ENCODE data around the gene FBLIM1. TPM values are rescaled to one million over a fixed set of nuclear protein-coding genes. Genes with fewer than 3 reads are reported as not detected.
A peak's percentile ranks its signal among the peaks of the same experiment; 100 is the strongest.

Gene FBLIM1, protein sequence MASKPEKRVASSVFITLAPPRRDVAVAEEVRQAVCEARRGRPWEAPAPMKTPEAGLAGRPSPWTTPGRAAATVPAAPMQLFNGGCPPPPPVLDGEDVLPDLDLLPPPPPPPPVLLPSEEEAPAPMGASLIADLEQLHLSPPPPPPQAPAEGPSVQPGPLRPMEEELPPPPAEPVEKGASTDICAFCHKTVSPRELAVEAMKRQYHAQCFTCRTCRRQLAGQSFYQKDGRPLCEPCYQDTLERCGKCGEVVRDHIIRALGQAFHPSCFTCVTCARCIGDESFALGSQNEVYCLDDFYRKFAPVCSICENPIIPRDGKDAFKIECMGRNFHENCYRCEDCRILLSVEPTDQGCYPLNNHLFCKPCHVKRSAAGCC
- total RNA-seq: not detected
- polyA plus RNA-seq: under 1 TPM in 1 of 4 donors, not detected in 3; 0.06 TPM

DNA sequence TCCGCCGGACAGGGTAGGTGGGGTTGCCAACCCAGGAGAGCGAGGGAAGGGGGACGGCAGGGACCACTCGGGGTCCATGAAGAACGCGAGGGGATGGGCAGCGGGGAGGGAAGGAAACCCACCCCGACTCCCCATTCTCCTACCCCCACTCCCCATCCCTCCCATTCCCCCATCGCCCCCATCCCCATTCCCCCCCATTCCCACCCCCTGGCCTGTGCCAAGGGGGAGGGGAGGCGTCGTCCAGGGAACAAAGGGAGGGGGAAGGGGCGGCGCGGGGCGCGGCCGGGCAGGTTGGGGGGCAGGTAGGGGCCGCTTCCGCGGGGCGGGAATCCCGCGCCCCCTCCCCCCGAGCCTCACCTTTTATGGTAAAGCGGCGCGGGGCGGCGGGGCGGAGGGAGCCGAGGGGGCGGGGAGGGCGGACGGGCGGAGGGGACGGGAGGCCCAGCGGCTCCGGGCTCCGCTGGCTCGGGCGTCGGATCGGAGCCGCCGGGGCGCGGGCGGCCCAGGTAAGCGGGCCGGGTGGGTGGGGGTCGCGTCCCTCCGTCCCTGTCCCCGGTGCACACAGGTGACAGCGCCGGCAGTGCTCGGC is at the start of gene FBLIM1:
Gene FBLIM1, plus strand, starts transcription at position 453 of the 589 bp plus-strand sequence. CDS start 6,189 bp downstream, outside the sequence.
- Histone ChIP-seq H3K27ac (ENCODE audit: insufficient read depth, low read length, poor library complexity, severe bottlenecking) (no peak within 1 kb of the TSS), H3K4me3 (ENCODE audit: low read depth, low read length) (no peak within 1 kb of the TSS), H3K27me3 (ENCODE audit: control insufficient read depth, insufficient read depth, low read length) (peaks cover 6% of the 10 kb centered on the region), H3K4me1 (ENCODE audit: control insufficient read depth, insufficient read depth, low read length, poor library complexity, severe bottlenecking) (peaks cover 14% of the 10 kb centered on the region), H3K36me3 (ENCODE audit: control insufficient read depth, insufficient read depth, low read length) (no peaks in the 10 kb centered on the region), H3K9me3 (ENCODE audit: control insufficient read depth in 2 of 2, low read length in 2 of 2) (no peaks in the 10 kb centered on the region)
- ATAC-seq (ENCODE audit: low read depth in 2 of 2) (no peak), DNase-seq (no peak)
- Mint-ChIP-seq H3K36me3 (no peaks in the 10 kb centered on the region), H3K27me3 (peaks cover 56% of the 10 kb centered on the region), H3K27ac (no peak within 1 kb of the TSS), H3K4me3 (peak within 1 kb of the TSS in 3 of 4 donors; percentile 61 to 70 (median 70)), H3K9me3 (peaks cover 0 to 1% (median 0%) of the 10 kb centered on the region in 7 donors), H3K4me1 (peaks cover 0 to 19% (median 10%) of the 10 kb centered on the region in 4 donors)

DNA sequence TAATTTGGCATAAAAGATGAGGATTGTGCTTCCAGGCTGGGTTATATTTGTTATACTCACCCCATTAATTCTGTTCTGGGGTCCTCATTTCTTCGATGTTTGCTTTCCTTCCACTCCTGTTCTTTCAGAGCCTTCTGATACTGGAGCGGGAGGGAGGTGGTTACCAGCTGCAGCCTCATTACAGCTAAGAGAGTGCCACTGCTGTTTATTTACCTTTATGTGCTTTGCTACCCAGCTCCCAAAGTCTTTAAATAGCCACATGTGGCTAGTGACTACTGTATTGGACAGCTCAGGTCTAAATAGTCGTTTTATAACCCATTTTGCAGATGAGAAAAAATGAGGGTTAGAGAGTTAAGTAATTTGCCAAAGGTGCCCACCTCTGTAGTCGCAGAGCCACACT is 49.4 kb upstream of the FBLIM1 start:
- DNase-seq: no peak
- Mint-ChIP-seq H3K4me3 (no peak overlapping the region), H3K27me3 (no peaks in the 10 kb centered on the region), H3K4me1 (peaks cover 0 to 29% (median 5%) of the 10 kb centered on the region in 4 donors), H3K9me3 (peaks cover 0 to 1% (median 0%) of the 10 kb centered on the region in 7 donors), H3K27ac (no peak overlapping the region), H3K36me3 (peaks cover 9% of the 10 kb centered on the region)
- H3K27ac ChIP-seq (ENCODE audit: insufficient read depth, low read length, poor library complexity, severe bottlenecking): no peak overlapping the region
- no peak for ATAC-seq (ENCODE audit: low read depth in 2 of 2)
- H3K4me1 ChIP-seq (ENCODE audit: control insufficient read depth, insufficient read depth, low read length, poor library complexity, severe bottlenecking): no peaks in the 10 kb centered on the region
- H3K4me3 ChIP-seq (ENCODE audit: low read depth, low read length): no peak overlapping the region
- H3K9me3 ChIP-seq (ENCODE audit: control insufficient read depth in 2 of 2, low read length in 2 of 2): no peaks in the 10 kb centered on the region
- H3K36me3 ChIP-seq (ENCODE audit: control insufficient read depth, insufficient read depth, low read length): peaks cover 3% of the 10 kb centered on the region
- no peaks in the 10 kb centered on the region for H3K27me3 ChIP-seq (ENCODE audit: control insufficient read depth, insufficient read depth, low read length)

DNA sequence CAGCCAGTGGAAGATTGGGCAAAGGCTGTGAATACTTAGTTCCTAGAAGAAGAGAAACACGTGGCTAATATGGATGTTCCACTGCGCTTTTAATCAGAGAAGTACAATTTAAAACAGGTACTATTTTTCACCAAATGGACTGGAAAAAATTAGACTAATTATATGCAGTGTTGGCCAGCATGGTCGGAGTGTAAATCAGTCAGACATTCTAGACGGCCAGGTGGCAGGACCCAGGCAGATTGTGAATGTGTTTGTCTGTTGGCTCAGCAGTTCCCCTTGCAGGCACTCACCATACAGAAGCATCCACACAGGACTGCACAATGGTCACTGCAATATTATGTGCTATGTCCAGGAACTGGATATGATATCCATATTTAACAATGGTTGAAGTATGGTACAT is 46.4 kb upstream of the FBLIM1 start:
- ATAC-seq (ENCODE audit: low read depth in 2 of 2): no peak
- Mint-ChIP-seq H3K9me3 (peaks cover 0 to 1% (median 0%) of the 10 kb centered on the region in 7 donors), H3K4me1 (peaks cover 0 to 14% (median 2%) of the 10 kb centered on the region in 4 donors), H3K27ac (peak overlapping the region in 1 of 3 donors; percentile 15), H3K36me3 (peaks cover 5% of the 10 kb centered on the region), H3K27me3 (no peaks in the 10 kb centered on the region), H3K4me3 (no peak overlapping the region)
- DNase-seq: no peak
- no peaks in the 10 kb centered on the region for H3K27me3 ChIP-seq (ENCODE audit: control insufficient read depth, insufficient read depth, low read length)
- H3K4me3 ChIP-seq (ENCODE audit: low read depth, low read length): no peak overlapping the region
- no peaks in the 10 kb centered on the region for H3K9me3 ChIP-seq (ENCODE audit: control insufficient read depth in 2 of 2, low read length in 2 of 2)
- no peaks in the 10 kb centered on the region for H3K4me1 ChIP-seq (ENCODE audit: control insufficient read depth, insufficient read depth, low read length, poor library complexity, severe bottlenecking)
- peaks cover 21% of the 10 kb centered on the region for H3K36me3 ChIP-seq (ENCODE audit: control insufficient read depth, insufficient read depth, low read length)
- H3K27ac ChIP-seq (ENCODE audit: insufficient read depth, low read length, poor library complexity, severe bottlenecking): no peak overlapping the region

DNA sequence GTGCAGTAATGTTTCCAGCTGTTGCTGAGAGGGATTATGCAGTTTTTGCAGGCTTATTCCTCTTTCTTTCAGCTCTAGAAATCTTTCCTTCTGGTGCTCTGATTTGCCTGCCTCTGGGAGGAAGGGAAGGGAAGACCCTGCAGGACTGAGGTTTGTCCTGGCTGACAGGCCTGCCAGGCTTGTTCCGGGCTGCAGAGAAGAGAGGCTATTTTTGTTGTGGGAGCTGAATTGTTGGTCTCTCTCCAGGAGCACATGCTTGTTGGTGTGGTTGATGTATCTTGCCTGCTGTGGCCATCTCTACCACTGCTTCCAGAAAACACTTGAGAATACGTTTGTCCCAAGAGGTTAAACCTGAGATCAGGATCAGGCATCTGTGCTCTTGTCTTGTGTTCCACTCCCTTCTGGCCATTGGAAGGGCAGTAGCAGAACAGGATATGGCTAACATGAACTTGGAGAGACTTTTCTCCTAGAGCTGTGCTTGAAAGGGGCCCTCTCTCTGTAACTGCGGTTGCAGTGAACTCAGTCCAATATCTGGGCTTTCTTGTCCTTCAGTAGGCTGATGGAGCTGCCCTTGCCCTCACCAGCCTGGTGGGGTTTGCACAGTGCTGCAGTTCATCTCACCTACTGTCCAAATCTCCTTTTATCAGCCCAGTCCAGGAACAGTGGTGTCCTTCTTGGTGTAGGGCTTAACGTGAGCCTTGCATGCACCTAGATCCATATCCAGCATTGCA is 44.0 kb upstream of the FBLIM1 start:
- peaks cover 44% of the 10 kb centered on the region for H3K36me3 ChIP-seq (ENCODE audit: control insufficient read depth, insufficient read depth, low read length)

DNA sequence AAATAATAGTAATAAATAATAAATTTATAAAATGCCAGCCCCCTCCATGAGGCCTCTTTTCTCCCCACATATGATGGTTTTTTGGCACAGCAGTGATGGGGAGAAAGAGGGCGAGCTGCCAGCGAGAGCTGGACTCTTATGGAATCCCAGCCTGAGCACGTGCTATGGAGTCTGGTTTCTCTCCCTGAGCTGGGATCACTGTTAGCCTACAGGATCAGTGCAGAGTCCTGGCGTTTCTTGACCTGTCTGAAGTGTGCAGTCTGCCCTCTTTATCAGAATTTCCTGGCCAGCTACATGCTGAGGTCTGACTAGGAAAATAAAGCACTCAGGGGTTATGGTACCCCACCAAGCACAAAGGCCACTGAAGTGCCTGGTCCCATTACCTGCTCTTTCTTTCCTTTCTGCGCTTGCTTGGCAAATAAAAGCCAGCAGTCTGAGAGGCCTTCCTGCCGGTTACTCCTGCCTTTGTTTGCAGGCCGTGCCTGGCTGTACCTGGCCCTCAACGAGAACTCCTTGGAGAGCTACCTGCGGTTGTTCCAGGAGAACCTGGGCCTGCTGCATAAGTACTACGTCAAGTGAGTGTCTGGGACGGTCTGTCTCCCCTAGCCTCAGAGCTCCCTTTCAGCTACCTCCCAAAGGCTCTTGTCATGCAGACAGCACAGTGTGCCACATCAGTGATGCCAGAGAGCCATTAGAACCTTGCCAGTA is 41.0 kb upstream of the FBLIM1 start:
- no peak overlapping the region for H3K4me3 Mint-ChIP-seq
- no peak for ATAC-seq (ENCODE audit: low read depth in 2 of 2)
- peaks cover 15% of the 10 kb centered on the region for H3K36me3 Mint-ChIP-seq
- Histone ChIP-seq H3K9me3 (ENCODE audit: control insufficient read depth in 2 of 2, low read length in 2 of 2) (no peaks in the 10 kb centered on the region), H3K4me3 (ENCODE audit: low read depth, low read length) (no peak overlapping the region), H3K27me3 (ENCODE audit: control insufficient read depth, insufficient read depth, low read length) (no peaks in the 10 kb centered on the region), H3K4me1 (ENCODE audit: control insufficient read depth, insufficient read depth, low read length, poor library complexity, severe bottlenecking) (no peaks in the 10 kb centered on the region), H3K36me3 (ENCODE audit: control insufficient read depth, insufficient read depth, low read length) (peaks cover 66% of the 10 kb centered on the region), H3K27ac (ENCODE audit: insufficient read depth, low read length, poor library complexity, severe bottlenecking) (no peak overlapping the region)
- no peak overlapping the region for H3K27ac Mint-ChIP-seq
- no peak for DNase-seq
- H3K9me3 Mint-ChIP-seq: no peaks in the 10 kb centered on the region
- H3K27me3 Mint-ChIP-seq: no peaks in the 10 kb centered on the region
- peaks cover 0 to 4% (median 0%) of the 10 kb centered on the region in 4 donors for H3K4me1 Mint-ChIP-seq

More for the DNA sequence above, 44.0 kb upstream of the FBLIM1 start:
- H3K4me1 Mint-ChIP-seq: peaks cover 0 to 13% (median 1%) of the 10 kb centered on the region in 4 donors
- Histone ChIP-seq H3K27me3 (ENCODE audit: control insufficient read depth, insufficient read depth, low read length) (no peaks in the 10 kb centered on the region), H3K4me1 (ENCODE audit: control insufficient read depth, insufficient read depth, low read length, poor library complexity, severe bottlenecking) (no peaks in the 10 kb centered on the region), H3K4me3 (ENCODE audit: low read depth, low read length) (no peak overlapping the region), H3K27ac (ENCODE audit: insufficient read depth, low read length, poor library complexity, severe bottlenecking) (no peak overlapping the region), H3K9me3 (ENCODE audit: control insufficient read depth in 2 of 2, low read length in 2 of 2) (no peaks in the 10 kb centered on the region)
- no peak overlapping the region for H3K4me3 Mint-ChIP-seq
- DNase-seq (no peak), ATAC-seq (ENCODE audit: low read depth in 2 of 2) (no peak)
- H3K27me3 Mint-ChIP-seq: no peaks in the 10 kb centered on the region
- peaks cover 6% of the 10 kb centered on the region for H3K36me3 Mint-ChIP-seq
- peaks cover 0 to 1% (median 0%) of the 10 kb centered on the region in 7 donors for H3K9me3 Mint-ChIP-seq
- peak overlapping the region in 2 of 3 donors; percentile 11 to 41 for H3K27ac Mint-ChIP-seq

DNA sequence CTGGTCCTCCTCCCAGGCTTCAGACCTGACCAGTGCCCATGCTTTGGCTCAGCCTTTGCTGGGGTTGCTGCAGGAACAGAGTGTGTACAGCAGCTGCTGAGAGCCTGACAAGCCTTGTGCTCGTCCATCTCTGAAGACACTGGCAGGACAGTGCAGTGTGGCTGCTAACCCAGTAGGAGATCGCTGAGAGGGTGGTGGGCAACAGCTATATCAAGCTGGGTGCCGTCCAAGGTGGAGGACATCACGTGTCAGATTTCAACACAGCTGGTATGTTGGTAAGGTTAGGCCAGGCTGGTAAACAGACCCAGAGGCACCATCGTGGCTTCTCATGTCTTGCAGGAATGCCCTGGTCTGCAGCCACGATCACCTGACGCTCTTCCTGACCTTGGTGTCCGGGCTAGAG is 40.4 kb upstream of the FBLIM1 start:
- H3K4me1 Mint-ChIP-seq: peaks cover 0 to 4% (median 0%) of the 10 kb centered on the region in 4 donors
- Histone ChIP-seq H3K27ac (ENCODE audit: insufficient read depth, low read length, poor library complexity, severe bottlenecking) (no peak overlapping the region), H3K9me3 (ENCODE audit: control insufficient read depth in 2 of 2, low read length in 2 of 2) (no peaks in the 10 kb centered on the region), H3K36me3 (ENCODE audit: control insufficient read depth, insufficient read depth, low read length) (peaks cover 66% of the 10 kb centered on the region), H3K27me3 (ENCODE audit: control insufficient read depth, insufficient read depth, low read length) (no peaks in the 10 kb centered on the region), H3K4me3 (ENCODE audit: low read depth, low read length) (no peak overlapping the region), H3K4me1 (ENCODE audit: control insufficient read depth, insufficient read depth, low read length, poor library complexity, severe bottlenecking) (no peaks in the 10 kb centered on the region)
- ATAC-seq (ENCODE audit: low read depth in 2 of 2) (no peak), DNase-seq (no peak)
- no peaks in the 10 kb centered on the region for H3K9me3 Mint-ChIP-seq
- peaks cover 15% of the 10 kb centered on the region for H3K36me3 Mint-ChIP-seq
- no peaks in the 10 kb centered on the region for H3K27me3 Mint-ChIP-seq
- no peak overlapping the region for H3K27ac Mint-ChIP-seq
- H3K4me3 Mint-ChIP-seq: no peak overlapping the region

DNA sequence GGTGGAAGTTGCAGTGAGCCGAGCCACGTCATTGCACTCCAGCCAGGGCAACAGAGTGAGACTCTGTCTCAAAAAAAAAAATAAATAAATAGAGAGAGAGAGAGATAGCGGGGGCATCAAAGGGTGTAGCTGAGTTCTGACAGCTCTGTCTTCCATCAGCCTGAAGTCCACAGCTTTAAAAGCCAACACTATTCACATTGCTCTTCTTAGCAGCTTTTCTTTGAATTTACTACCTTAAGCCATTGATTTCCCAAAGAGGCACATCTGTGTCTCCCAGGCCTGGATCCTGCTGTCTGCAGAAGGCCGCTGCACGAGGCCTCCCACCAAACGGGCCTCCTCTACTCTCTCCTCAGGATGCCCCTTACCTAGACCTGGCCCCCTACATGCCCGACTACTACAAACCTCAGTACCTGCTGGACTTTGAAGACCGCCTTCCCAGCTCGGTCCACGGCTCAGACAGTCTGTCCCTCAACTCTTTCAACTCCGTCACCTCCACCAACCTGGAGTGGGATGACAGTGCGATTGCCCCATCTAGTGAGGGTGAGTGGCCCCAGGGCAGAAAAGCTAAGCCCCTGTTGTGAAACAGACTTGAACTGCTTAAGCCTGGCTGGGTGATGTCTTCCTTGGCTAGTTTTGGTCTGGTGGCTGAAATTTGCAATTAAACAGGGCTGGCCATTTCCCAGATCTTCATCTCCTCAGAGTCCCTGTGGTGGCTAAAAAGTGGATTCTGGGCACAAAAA is 39.0 kb upstream of the FBLIM1 start:
- peaks cover 11% of the 10 kb centered on the region for H3K36me3 Mint-ChIP-seq

More for the DNA sequence above, 39.0 kb upstream of the FBLIM1 start:
- Histone ChIP-seq H3K36me3 (ENCODE audit: control insufficient read depth, insufficient read depth, low read length) (peaks cover 68% of the 10 kb centered on the region), H3K27ac (ENCODE audit: insufficient read depth, low read length, poor library complexity, severe bottlenecking) (no peak overlapping the region), H3K27me3 (ENCODE audit: control insufficient read depth, insufficient read depth, low read length) (no peaks in the 10 kb centered on the region), H3K9me3 (ENCODE audit: control insufficient read depth in 2 of 2, low read length in 2 of 2) (no peaks in the 10 kb centered on the region), H3K4me3 (ENCODE audit: low read depth, low read length) (no peak overlapping the region), H3K4me1 (ENCODE audit: control insufficient read depth, insufficient read depth, low read length, poor library complexity, severe bottlenecking) (no peaks in the 10 kb centered on the region)
- DNase-seq (no peak), ATAC-seq (ENCODE audit: low read depth in 2 of 2) (no peak)
- H3K9me3 Mint-ChIP-seq: no peaks in the 10 kb centered on the region
- H3K4me1 Mint-ChIP-seq: peaks cover 0 to 2% (median under 1%) of the 10 kb centered on the region in 4 donors
- no peaks in the 10 kb centered on the region for H3K27me3 Mint-ChIP-seq
- H3K4me3 Mint-ChIP-seq: no peak overlapping the region
- H3K27ac Mint-ChIP-seq: no peak overlapping the region
